Skeletal muscle tissue (tissue), 1 donor: ENCODE data around the gene OR1L6. TPM values are rescaled to one million over a fixed set of nuclear protein-coding genes. Genes with fewer than 3 reads are reported as not detected.

ENCODE experiments used
- total RNA-seq: library from RNA; depleted of rRNA; stranded (reverse); fragments of >200 nt; gene quantifications from one replicate; pipeline ENCODE4 v1.2.3, GENCODE V29; 2014

The OR1L6 gene
- total RNA-seq, 1 donor from 2014 or later, result not detected

Other genes with a start within 250 kb of the OR1L6 start
- gene OR1J2, start 231.5 kb upstream of the OR1L6 start, total RNA-seq, result not detected
- not detected for gene OR1J4, start 223.2 kb upstream of the OR1L6 start, total RNA-seq
- gene OR1N1, start 215.0 kb upstream of the OR1L6 start, total RNA-seq, result not detected
- not detected for gene OR1N2, start 189.2 kb upstream of the OR1L6 start, total RNA-seq
- not detected for gene OR1L8, start 158.9 kb upstream of the OR1L6 start, total RNA-seq
- gene OR1Q1, start 127.6 kb upstream of the OR1L6 start, total RNA-seq, result not detected
- 0.52 TPM for gene OR1B1, start 84.7 kb upstream of the OR1L6 start, total RNA-seq
- not detected for gene OR1L1, start 80.6 kb upstream of the OR1L6 start, total RNA-seq
- not detected for gene OR1L3, start 67.2 kb upstream of the OR1L6 start, total RNA-seq
- not detected for gene OR1L4, start 18.3 kb upstream of the OR1L6 start, total RNA-seq
- gene OR5C1, start 46.6 kb downstream of the OR1L6 start, total RNA-seq, result not detected
- not detected for gene OR1K1, start 57.8 kb downstream of the OR1L6 start, total RNA-seq
- gene PDCL, start 86.3 kb downstream of the OR1L6 start, total RNA-seq, result 23.5 TPM
- gene RC3H2, start 163.1 kb downstream of the OR1L6 start, total RNA-seq, result 35.5 TPM
- 20.4 TPM for gene ZBTB6, start 171.0 kb downstream of the OR1L6 start, total RNA-seq
- 3.7 TPM for gene ZBTB26, start 189.2 kb downstream of the OR1L6 start, total RNA-seq
- 55.8 TPM for gene RABGAP1, start 198.7 kb downstream of the OR1L6 start, total RNA-seq